Endothelial cell (in vitro differentiated cells): Measurements from ENCODE around the gene ACBD6. TPM values are rescaled to one million over a fixed set of nuclear protein-coding genes. Genes with fewer than 3 reads are reported as not detected.

ENCODE experiments used
- DNase-seq: peaks from one replicate; pipeline ENCODE4 v3.0.0; 2021; ENCODE audit warnings: low spot score
- H3K27ac Mint-ChIP-seq: one replicate; pipeline ENCODE4 v1.8.0; 2021; ENCODE audit warnings: mixed read lengths, inconsistent platforms; ENCODE audit not compliant: unreplicated experiment
- H3K27me3 Mint-ChIP-seq: one replicate; pipeline ENCODE4 v1.8.0; 2021; ENCODE audit warnings: mild to moderate bottlenecking, moderate library complexity, mixed read lengths, inconsistent platforms; ENCODE audit not compliant: unreplicated experiment
- H3K36me3 Mint-ChIP-seq: one replicate; pipeline ENCODE4 v1.8.0; 2021; ENCODE audit warnings: mild to moderate bottlenecking, low read depth, mixed read lengths, inconsistent platforms; ENCODE audit not compliant: unreplicated experiment
- H3K4me1 Mint-ChIP-seq: one replicate; pipeline ENCODE4 v1.8.0; 2021; ENCODE audit warnings: mild to moderate bottlenecking, mixed read lengths, inconsistent platforms; ENCODE audit not compliant: unreplicated experiment
- H3K4me3 Mint-ChIP-seq: one replicate; pipeline ENCODE4 v1.8.0; 2021; ENCODE audit warnings: mild to moderate bottlenecking, mixed read lengths, inconsistent platforms; ENCODE audit not compliant: unreplicated experiment
- H3K9me3 Mint-ChIP-seq: one replicate; pipeline ENCODE4 v1.8.0; 2021; ENCODE audit warnings: mixed read lengths, inconsistent platforms; ENCODE audit not compliant: unreplicated experiment
- CTCF ChIP-seq: fragments of 200-600 bp; sonication (generic); IDR thresholded peaks from one replicate; pipeline ENCODE4 v1.5.0; 2021; ENCODE audit warnings: antibody characterized with exemption; ENCODE audit not compliant: unreplicated experiment
- total RNA-seq: library from RNA; stranded (reverse); fragmentation: NEBNext Ultra II Directional; extraction: Animal tissue kit (Norgen Biotek cat#: 25700); gene quantifications from one replicate; pipeline ENCODE4 v1.2.1, GENCODE V29; 2021; ENCODE audit not compliant: unreplicated experiment

Gene ACBD6
- total RNA-seq, 1 donor from 2014 or later, result 46.5 TPM

- no peak overlapping the region for H3K4me3 Mint-ChIP-seq
- no peak for TF ChIP-seq CTCF
- no peak for DNase-seq
- no peaks in the 10 kb centered on the region for H3K27me3 Mint-ChIP-seq
- no peaks in the 10 kb centered on the region for H3K4me1 Mint-ChIP-seq
- no peaks in the 10 kb centered on the region for H3K9me3 Mint-ChIP-seq
- H3K36me3 Mint-ChIP-seq, result peaks cover 22% of the 10 kb centered on the region
- H3K27ac Mint-ChIP-seq, result no peak overlapping the region
Measured at GRCh38 chr1:180435566-180435965, 66.8 kb downstream of the ACBD6 start.

GRCh38 chr1:180433873-180434272, 68.5 kb downstream of the ACBD6 start:
- Mint-ChIP-seq H3K4me1 (no peaks in the 10 kb centered on the region), H3K4me3 (no peak overlapping the region), H3K9me3 (no peaks in the 10 kb centered on the region), H3K27ac (no peak overlapping the region), H3K27me3 (no peaks in the 10 kb centered on the region), H3K36me3 (peaks cover 18% of the 10 kb centered on the region)
- no peak for DNase-seq
- TF ChIP-seq CTCF, result no peak

GRCh38 chr1:180431683-180432082, 70.7 kb downstream of the ACBD6 start:
- peaks cover 12% of the 10 kb centered on the region for H3K36me3 Mint-ChIP-seq
- H3K27ac Mint-ChIP-seq, result no peak overlapping the region
- H3K9me3 Mint-ChIP-seq, result no peaks in the 10 kb centered on the region
- no peak for TF ChIP-seq CTCF
- no peaks in the 10 kb centered on the region for H3K4me1 Mint-ChIP-seq
- DNase-seq, result no peak
- no peaks in the 10 kb centered on the region for H3K27me3 Mint-ChIP-seq
- H3K4me3 Mint-ChIP-seq, result no peak overlapping the region

- H3K27me3 Mint-ChIP-seq, result no peaks in the 10 kb centered on the region
- no peaks in the 10 kb centered on the region for H3K4me1 Mint-ChIP-seq
- peaks cover 8% of the 10 kb centered on the region for H3K36me3 Mint-ChIP-seq
- no peak for TF ChIP-seq CTCF
- no peak for DNase-seq
- H3K9me3 Mint-ChIP-seq, result no peaks in the 10 kb centered on the region
- H3K4me3 Mint-ChIP-seq, result no peak overlapping the region
- no peak overlapping the region for H3K27ac Mint-ChIP-seq
Measured at GRCh38 chr1:180428782-180429695, 73.3 kb downstream of the ACBD6 start.

- Mint-ChIP-seq H3K9me3 (no peaks in the 10 kb centered on the region), H3K4me1 (no peaks in the 10 kb centered on the region), H3K27me3 (no peaks in the 10 kb centered on the region), H3K4me3 (no peak overlapping the region), H3K27ac (no peak overlapping the region), H3K36me3 (peaks cover 10% of the 10 kb centered on the region)
- TF ChIP-seq CTCF, result no peak
- DNase-seq, result no peak
Measured at GRCh38 chr1:180425952-180426351, 76.4 kb downstream of the ACBD6 start.
